Esophagus squamous epithelium (tissue), 4 donors: ENCODE measurements around the gene OPA3.

ENCODE experiments used
- POLR2A ChIP-seq, 4 donors: fragments of 450-650 bp; IDR thresholded peaks; one replicate each; pipeline ENCODE4 v1.6.1; 2017; ENCODE audit warnings: antibody characterized with exemption in 4 of 4, mild to moderate bottlenecking in 4 of 4, moderate library complexity in 3 of 4
- TF ChIP-seq, protein P1 (sequence below), 6 experiments: fragments of 450-650 bp in 4 of 6; fragments of 200-600 bp in 2 of 6; sonication (generic) in 2 of 6; IDR thresholded peaks; one replicate each; pipeline ENCODE4 v1.5.1; 2016 to 2019; ENCODE audit warnings: antibody characterized with exemption in 6 of 6, mild to moderate bottlenecking in 4 of 6, moderate library complexity in 4 of 6

DNA sequence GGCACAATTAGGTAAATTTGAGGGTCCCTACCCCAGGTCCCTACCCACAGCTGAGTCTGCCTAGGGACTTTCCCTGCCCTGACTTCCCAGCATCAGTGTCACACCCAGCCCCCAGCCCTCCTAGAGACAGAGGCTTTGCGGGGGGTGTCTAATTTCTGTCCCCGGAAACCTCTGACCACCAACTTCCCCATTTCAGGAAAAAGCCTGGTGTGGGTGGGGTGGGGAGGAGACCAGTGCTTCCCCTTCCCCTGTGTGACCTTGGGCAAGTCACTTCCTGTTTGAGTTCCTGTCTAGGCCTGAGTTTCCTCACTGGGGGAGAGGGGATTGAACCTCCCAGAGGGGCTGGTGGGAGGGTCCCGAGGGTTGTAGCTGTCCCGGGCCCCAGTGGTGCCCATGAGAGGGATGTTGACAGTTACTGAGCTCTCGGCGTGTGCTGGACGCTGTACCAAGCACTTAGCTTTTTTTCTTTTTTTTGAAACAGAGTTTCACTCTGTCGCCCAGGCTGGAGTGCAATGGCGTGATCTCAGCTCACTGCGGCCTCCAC, 69.4 kb downstream of the OPA3 start:
- TF ChIP-seq, protein P1, sequence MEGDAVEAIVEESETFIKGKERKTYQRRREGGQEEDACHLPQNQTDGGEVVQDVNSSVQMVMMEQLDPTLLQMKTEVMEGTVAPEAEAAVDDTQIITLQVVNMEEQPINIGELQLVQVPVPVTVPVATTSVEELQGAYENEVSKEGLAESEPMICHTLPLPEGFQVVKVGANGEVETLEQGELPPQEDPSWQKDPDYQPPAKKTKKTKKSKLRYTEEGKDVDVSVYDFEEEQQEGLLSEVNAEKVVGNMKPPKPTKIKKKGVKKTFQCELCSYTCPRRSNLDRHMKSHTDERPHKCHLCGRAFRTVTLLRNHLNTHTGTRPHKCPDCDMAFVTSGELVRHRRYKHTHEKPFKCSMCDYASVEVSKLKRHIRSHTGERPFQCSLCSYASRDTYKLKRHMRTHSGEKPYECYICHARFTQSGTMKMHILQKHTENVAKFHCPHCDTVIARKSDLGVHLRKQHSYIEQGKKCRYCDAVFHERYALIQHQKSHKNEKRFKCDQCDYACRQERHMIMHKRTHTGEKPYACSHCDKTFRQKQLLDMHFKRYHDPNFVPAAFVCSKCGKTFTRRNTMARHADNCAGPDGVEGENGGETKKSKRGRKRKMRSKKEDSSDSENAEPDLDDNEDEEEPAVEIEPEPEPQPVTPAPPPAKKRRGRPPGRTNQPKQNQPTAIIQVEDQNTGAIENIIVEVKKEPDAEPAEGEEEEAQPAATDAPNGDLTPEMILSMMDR (IDR thresholded peaks at IDR 0.05) = no peak
- TF ChIP-seq POLR2A (IDR thresholded peaks at IDR 0.05) = no peak
